DOHH2 (cell line): ENCODE measurements around the gene THRB.

Experiments
- H3F3A ChIP-seq: fragments of 200-600 bp; sonication (generic), shearing (Covaris generic); 2 replicates; pipeline ENCODE4 v1.6.0; 2016; ENCODE audit warnings: antibody characterized with exemption, mild to moderate bottlenecking; ENCODE audit not compliant: control insufficient read depth, insufficient read depth
- H3K27ac ChIP-seq: fragments of 200-600 bp; sonication (generic); 2 replicates; pipeline ENCODE4 v1.5.1; 2014; ENCODE audit warnings: low read depth, mild to moderate bottlenecking, low read length, moderate library complexity
- H3K27me3 ChIP-seq: fragments of 200-600 bp; sonication (generic); 2 replicates; pipeline ENCODE4 v1.6.1; 2014; ENCODE audit warnings: mild to moderate bottlenecking, low read length, mixed read lengths; ENCODE audit not compliant: control insufficient read depth
- H3K36me3 ChIP-seq: fragments of 200-600 bp; sonication (generic); 2 replicates; pipeline ENCODE4 v1.6.1; 2014; ENCODE audit warnings: mild to moderate bottlenecking, low read length, moderate library complexity, mixed read lengths; ENCODE audit not compliant: control insufficient read depth
- H3K4me1 ChIP-seq: fragments of 200-600 bp; sonication (generic); 2 replicates; pipeline ENCODE4 v1.6.1; 2014; ENCODE audit warnings: mild to moderate bottlenecking, low read length, mixed read lengths; ENCODE audit not compliant: control insufficient read depth
- H3K4me2 ChIP-seq: fragments of 200-600 bp; sonication (generic); 2 replicates; pipeline ENCODE4 v1.6.0; 2014; ENCODE audit warnings: mild to moderate bottlenecking, low read length, moderate library complexity
- H3K4me3 ChIP-seq: fragments of 200-600 bp; sonication (generic); 2 replicates; pipeline ENCODE4 v1.5.1; 2014; ENCODE audit warnings: mild to moderate bottlenecking, low read length, mixed read lengths
- H3K79me2 ChIP-seq: fragments of 200-600 bp; sonication (generic); 2 replicates; pipeline ENCODE4 v1.6.1; 2014; ENCODE audit warnings: mild to moderate bottlenecking, low read length, mixed read lengths; ENCODE audit not compliant: control insufficient read depth
- H3K9me2 ChIP-seq: fragments of 200-600 bp; sonication (generic); replicated peaks from 2 replicates; pipeline ENCODE4 v1.6.1; 2014; ENCODE audit warnings: mild to moderate bottlenecking, low read length, mixed read lengths; ENCODE audit not compliant: control insufficient read depth
- H3K9me3 ChIP-seq: fragments of 200-600 bp; sonication (generic); 2 replicates; pipeline ENCODE4 v1.6.1; 2014; ENCODE audit warnings: antibody characterized with exemption, low read length, mixed read lengths; ENCODE audit not compliant: control insufficient read depth, insufficient read depth
- H4K20me1 ChIP-seq: fragments of 200-600 bp; sonication (generic); 2 replicates; pipeline ENCODE4 v1.6.0; 2014; ENCODE audit warnings: low read depth, mild to moderate bottlenecking, antibody characterized with exemption, low read length, moderate library complexity; ENCODE audit not compliant: control insufficient read depth, insufficient read depth
- CTCF ChIP-seq: fragments of 200-600 bp; sonication (generic); IDR thresholded peaks from one replicate; pipeline ENCODE4 v1.5.1; 2014; ENCODE audit warnings: antibody characterized with exemption, mild to moderate bottlenecking, low read depth, low read length; ENCODE audit not compliant: poor library complexity, severe bottlenecking
- EZH2phosphoT487 ChIP-seq: fragments of 200-600 bp; sonication (generic); IDR thresholded peaks from 2 replicates; pipeline ENCODE4 v1.6.1; 2017; ENCODE audit warnings: borderline replicate concordance, mild to moderate bottlenecking, antibody characterized with exemption, low read length, moderate library complexity, mixed read lengths

The THRB gene

GRCh38 chr3:24420224-24420623 is 74.4 kb downstream of the THRB start:
- TF ChIP-seq CTCF (no peak), EZH2phosphoT487 (no peak)
- Histone ChIP-seq H3F3A (no peaks in the 10 kb centered on the region), H3K4me1 (no peaks in the 10 kb centered on the region), H3K9me3 (no peaks in the 10 kb centered on the region), H4K20me1 (no peaks in the 10 kb centered on the region), H3K27me3 (no peaks in the 10 kb centered on the region), H3K4me3 (no peak overlapping the region), H3K27ac (no peak overlapping the region), H3K79me2 (no peaks in the 10 kb centered on the region), H3K9me2 (no peaks in the 10 kb centered on the region), H3K4me2 (no peak overlapping the region), H3K36me3 (no peaks in the 10 kb centered on the region)

DNA sequence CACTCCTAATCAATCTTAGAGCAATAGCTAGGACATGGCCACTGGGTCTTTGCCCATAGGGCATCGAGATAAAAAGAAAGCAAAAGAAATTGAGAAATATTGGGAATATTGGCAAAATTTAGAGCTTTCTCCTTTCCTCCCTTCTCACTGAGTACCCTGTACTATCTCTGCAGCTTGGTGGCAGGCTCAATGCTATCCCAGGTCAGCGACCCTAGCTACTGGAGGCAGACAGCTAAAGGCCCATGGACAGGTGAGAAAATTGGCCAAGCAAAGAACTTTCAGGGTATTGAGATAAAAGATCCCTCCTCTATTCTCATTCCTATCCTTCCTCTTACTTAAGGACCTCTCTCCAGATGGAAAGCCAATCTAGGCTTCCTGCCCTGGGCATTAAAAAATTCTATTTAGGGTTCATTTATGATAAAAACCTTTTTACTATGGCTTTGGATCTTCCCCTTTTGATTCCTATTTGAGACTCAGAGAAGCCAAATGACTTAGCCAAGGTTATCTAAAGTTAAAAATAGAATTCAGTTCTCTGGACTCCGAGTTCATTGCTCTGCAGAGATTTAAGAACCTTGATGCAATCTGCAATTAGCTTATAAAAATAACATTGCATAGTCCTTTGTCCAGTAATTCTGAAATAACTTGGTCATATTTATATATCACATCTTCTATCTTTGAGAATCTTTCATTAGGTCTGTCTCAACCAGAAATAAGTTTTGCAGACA is 75.4 kb downstream of the THRB start:
- no peaks in the 10 kb centered on the region for H4K20me1 ChIP-seq
- H3K9me3 ChIP-seq: no peaks in the 10 kb centered on the region
- no peaks in the 10 kb centered on the region for H3K27me3 ChIP-seq
- no peaks in the 10 kb centered on the region for H3F3A ChIP-seq
- no peak for TF ChIP-seq EZH2phosphoT487
- no peak for TF ChIP-seq CTCF
- no peaks in the 10 kb centered on the region for H3K79me2 ChIP-seq
- no peaks in the 10 kb centered on the region for H3K4me1 ChIP-seq
- no peaks in the 10 kb centered on the region for H3K36me3 ChIP-seq
- no peak overlapping the region for H3K4me3 ChIP-seq
- no peak overlapping the region for H3K27ac ChIP-seq
- no peak overlapping the region for H3K4me2 ChIP-seq
- no peaks in the 10 kb centered on the region for H3K9me2 ChIP-seq

DNA sequence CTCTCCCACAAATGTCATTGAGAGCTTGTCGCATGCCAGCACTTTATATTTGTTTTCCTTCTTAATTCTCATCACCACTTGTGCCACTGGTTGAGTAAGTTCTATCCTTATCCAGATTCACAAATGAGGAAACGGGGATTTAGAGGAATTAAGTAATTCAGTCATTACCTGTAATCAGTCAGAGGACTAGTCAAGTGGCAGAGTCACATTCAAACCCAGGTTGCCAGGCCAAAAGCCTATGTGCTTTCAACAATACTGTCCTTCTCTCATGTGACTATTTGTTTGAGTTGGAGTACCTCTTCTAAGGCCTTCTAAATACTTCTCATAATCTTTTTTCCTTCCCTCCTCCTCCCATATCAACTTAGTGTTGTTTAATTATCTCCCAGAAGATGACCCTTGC is 76.9 kb downstream of the THRB start:
- no peaks in the 10 kb centered on the region for H3K27me3 ChIP-seq
- no peaks in the 10 kb centered on the region for H4K20me1 ChIP-seq

More for the DNA sequence above, 76.9 kb downstream of the THRB start:
- Histone ChIP-seq H3K9me3 (no peaks in the 10 kb centered on the region), H3K4me3 (no peak overlapping the region), H3K27ac (no peak overlapping the region), H3F3A (no peaks in the 10 kb centered on the region), H3K4me2 (no peak overlapping the region), H3K36me3 (no peaks in the 10 kb centered on the region), H3K4me1 (no peaks in the 10 kb centered on the region), H3K79me2 (no peaks in the 10 kb centered on the region), H3K9me2 (no peaks in the 10 kb centered on the region)
- no peak for TF ChIP-seq EZH2phosphoT487
- no peak for TF ChIP-seq CTCF
